SK-N-MC (cell line): ENCODE measurements around the gene SPTLC3.

Experiments
- EZH2 ChIP-seq: fragments of 200-600 bp; sonication (generic); IDR thresholded peaks from one replicate; pipeline ENCODE4 v1.6.1; 2017; ENCODE audit warnings: antibody characterized with exemption
- FOXP2 ChIP-seq: optimal IDR thresholded peaks from 2 replicates; pipeline ENCODE3; 2011; ENCODE audit warnings: mild to moderate bottlenecking, moderate library complexity; ENCODE audit not compliant: insufficient read depth; ENCODE audit errors: extremely low read length, control extremely low read depth
- POLR2AphosphoS5 ChIP-seq: IDR thresholded peaks from 2 replicates; pipeline ENCODE4 v1.6.1; 2012; ENCODE audit warnings: mild to moderate bottlenecking, low read depth, low read length, borderline replicate concordance

DNA sequence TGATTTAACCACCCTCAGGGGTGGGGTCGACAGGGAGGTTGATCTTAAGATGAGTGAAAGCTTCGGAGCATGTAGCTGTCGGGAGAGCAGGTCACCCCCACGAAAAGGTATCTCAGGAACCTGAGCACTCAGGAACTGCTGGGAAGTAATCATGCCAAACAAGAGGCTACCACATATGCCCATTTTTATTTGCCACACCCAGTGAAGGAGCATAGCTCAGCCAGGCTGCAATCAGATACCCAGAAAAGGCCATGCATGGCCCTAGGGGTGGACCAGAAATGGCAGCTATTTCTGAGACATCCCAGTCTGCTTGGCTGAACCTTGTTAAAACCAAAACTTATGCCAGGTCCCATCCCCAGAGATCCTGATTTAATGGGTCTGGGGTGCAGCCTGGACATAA is 139.6 kb downstream of the SPTLC3 start:
- TF ChIP-seq EZH2 (no peak), POLR2AphosphoS5 (no peak), FOXP2 (no peak)
